GM18499 (cell line): ENCODE data around the gene CFAP73.
"Not testable (repeated sequence)": the region's sequence is repeated elsewhere in the genome, so short reads cannot be mapped to it uniquely, and the experiment has no call there.

Experiments
- ATAC-seq: cut with Tn5 transposase; IDR thresholded peaks from one replicate; pipeline ENCODE4 v1.9.1; 2021; ENCODE audit warnings: moderate number of reproducible peaks; ENCODE audit not compliant: insufficient read depth, unreplicated experiment

Gene CFAP73

GRCh38 chr12:113206802-113207201 is 57.3 kb downstream of the CFAP73 start:
- not testable (repeated sequence) for ATAC-seq

GRCh38 chr12:113207613-113208040 is 58.1 kb downstream of the CFAP73 start:
- no peak for ATAC-seq

GRCh38 chr12:113208041-113208934 is 58.8 kb downstream of the CFAP73 start:
- ATAC-seq: peak; percentile 67
